ENCODE measurements around the gene CPSF2. TPM values are rescaled to one million over a fixed set of nuclear protein-coding genes. Genes with fewer than 3 reads are reported as not detected.
"Not testable (repeated sequence)": the region's sequence is repeated elsewhere in the genome, so short reads cannot be mapped to it uniquely, and the experiment has no call there.

CPSF2 gene
- total and polyA plus RNA-seq, 12 donors: 4.3 to 70.4 (median 42.6) TPM

- intact Hi-C loops (cut with DNase I): no loop called here
- Histone ChIP-seq H3K27me3 (no peaks in the 10 kb centered on the region), H3K4me3 (no peak overlapping the region), H3K9me3 (replicated peaks in 1 of 3) (no peaks in the 10 kb centered on the region), H3K4me1 (replicated peaks in 1 of 2) (peaks cover 12 to 15% of the 10 kb centered on the region in 2 donors), H3K27ac (no peak overlapping the region), H3K36me3 (replicated peaks in 1 of 2) (peaks cover 0 to 23% of the 10 kb centered on the region in 2 donors)
- 96 to 98% (median 96%) methylated on average over 2 of the region's 2 CpGs for WGBS, 4 donors
- TF ChIP-seq, protein P1, sequence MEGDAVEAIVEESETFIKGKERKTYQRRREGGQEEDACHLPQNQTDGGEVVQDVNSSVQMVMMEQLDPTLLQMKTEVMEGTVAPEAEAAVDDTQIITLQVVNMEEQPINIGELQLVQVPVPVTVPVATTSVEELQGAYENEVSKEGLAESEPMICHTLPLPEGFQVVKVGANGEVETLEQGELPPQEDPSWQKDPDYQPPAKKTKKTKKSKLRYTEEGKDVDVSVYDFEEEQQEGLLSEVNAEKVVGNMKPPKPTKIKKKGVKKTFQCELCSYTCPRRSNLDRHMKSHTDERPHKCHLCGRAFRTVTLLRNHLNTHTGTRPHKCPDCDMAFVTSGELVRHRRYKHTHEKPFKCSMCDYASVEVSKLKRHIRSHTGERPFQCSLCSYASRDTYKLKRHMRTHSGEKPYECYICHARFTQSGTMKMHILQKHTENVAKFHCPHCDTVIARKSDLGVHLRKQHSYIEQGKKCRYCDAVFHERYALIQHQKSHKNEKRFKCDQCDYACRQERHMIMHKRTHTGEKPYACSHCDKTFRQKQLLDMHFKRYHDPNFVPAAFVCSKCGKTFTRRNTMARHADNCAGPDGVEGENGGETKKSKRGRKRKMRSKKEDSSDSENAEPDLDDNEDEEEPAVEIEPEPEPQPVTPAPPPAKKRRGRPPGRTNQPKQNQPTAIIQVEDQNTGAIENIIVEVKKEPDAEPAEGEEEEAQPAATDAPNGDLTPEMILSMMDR (IDR thresholded peaks at IDR 0.05): no peak
- no peak for TF ChIP-seq POLR2A (IDR thresholded peaks at IDR 0.05)
- DNase-seq: no peak
Observed at GRCh38 chr14:92164958-92165357, 43.2 kb downstream of the CPSF2 start.

DNA sequence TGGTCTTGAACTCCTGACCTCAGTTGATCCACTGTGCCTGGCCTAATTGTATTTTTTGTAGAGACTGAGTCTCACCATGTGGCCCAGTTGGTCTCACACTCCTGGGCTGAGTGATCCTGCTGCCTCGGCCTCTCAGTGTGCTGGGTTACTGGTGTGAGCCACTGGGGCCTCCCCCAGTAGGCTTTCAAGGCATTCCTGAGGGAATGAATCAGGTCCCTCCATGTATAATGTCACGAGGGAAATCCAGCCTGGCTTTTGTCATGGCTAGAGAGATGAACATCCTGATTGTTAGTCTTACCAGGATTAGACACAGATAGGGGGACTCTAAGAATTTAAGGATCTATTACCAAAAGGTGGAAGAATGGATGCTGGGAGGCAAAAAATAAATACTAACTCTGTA lies 51.9 kb downstream of the CPSF2 start:
- H3K36me3 ChIP-seq (replicated peaks in 1 of 2): no peaks in the 10 kb centered on the region
- no peak overlapping the region for H3K4me3 ChIP-seq
- H3K9me3 ChIP-seq (replicated peaks in 1 of 3): no peaks in the 10 kb centered on the region
- intact Hi-C loops (cut with DNase I): no loop called here
- H3K4me1 ChIP-seq (replicated peaks in 1 of 2): no peaks in the 10 kb centered on the region
- DNase-seq: no peak
- 85 to 90% (median 87%) methylated on average over 2 of the region's 2 CpGs for WGBS, 4 donors
- no peak for TF ChIP-seq POLR2A (IDR thresholded peaks at IDR 0.05)
- TF ChIP-seq, protein P1 (IDR thresholded peaks at IDR 0.05): no peak
- no peaks in the 10 kb centered on the region for H3K27me3 ChIP-seq
- no peak overlapping the region for H3K27ac ChIP-seq

GRCh38 chr14:92175811-92176210 lies 54.0 kb downstream of the CPSF2 start:
- no peaks in the 10 kb centered on the region for H3K36me3 ChIP-seq (replicated peaks in 1 of 2)
- H3K4me1 ChIP-seq (replicated peaks in 1 of 2): no peaks in the 10 kb centered on the region
- no peak overlapping the region for H3K27ac ChIP-seq
- H3K4me3 ChIP-seq: no peak overlapping the region
- intact Hi-C loops (cut with DNase I): no loop called here
- no peaks in the 10 kb centered on the region for H3K9me3 ChIP-seq (replicated peaks in 1 of 3)
- WGBS, 4 donors: 57 to 76% (median 70%) methylated on average over 2 of the region's 2 CpGs
- TF ChIP-seq, protein P1 (IDR thresholded peaks at IDR 0.05): no peak
- no peak for TF ChIP-seq POLR2A (IDR thresholded peaks at IDR 0.05)
- H3K27me3 ChIP-seq: no peaks in the 10 kb centered on the region
- DNase-seq: no peak

DNA sequence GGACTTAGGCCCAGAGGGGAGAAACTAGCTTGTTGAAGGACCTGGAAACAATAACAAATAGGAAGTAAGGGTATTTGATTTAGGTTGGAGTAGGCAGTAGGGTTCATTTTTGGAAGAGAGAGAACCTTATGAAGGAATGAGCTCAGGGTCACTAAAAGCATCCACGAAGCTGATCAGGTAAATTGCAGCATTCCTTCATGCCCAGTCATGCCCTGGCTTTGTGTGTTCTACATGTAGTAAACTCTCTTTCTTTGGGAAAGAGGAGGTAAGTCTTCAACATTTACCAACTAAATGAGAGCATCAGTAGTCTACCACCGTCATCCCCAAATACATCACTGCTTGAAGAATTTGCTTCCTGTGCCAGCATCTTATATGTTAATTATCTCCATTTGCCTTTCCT lies 54.7 kb downstream of the CPSF2 start:
- Histone ChIP-seq H3K27me3 (no peaks in the 10 kb centered on the region), H3K4me3 (no peak overlapping the region), H3K4me1 (replicated peaks in 1 of 2) (no peaks in the 10 kb centered on the region), H3K27ac (no peak overlapping the region), H3K36me3 (replicated peaks in 1 of 2) (no peaks in the 10 kb centered on the region), H3K9me3 (replicated peaks in 1 of 3) (no peaks in the 10 kb centered on the region)
- no peak for TF ChIP-seq POLR2A (IDR thresholded peaks at IDR 0.05)
- TF ChIP-seq, protein P1 (IDR thresholded peaks at IDR 0.05): no peak
- 76 to 87% (median 83%) methylated on average over 2 of the region's 2 CpGs for WGBS, 4 donors
- no peak for DNase-seq
- intact Hi-C loops (cut with DNase I): no loop called here

- intact Hi-C loops (cut with DNase I); H3K27ac ChIP-seq; H3K36me3 ChIP-seq (replicated peaks in 1 of 2); DNase-seq; H3K4me1 ChIP-seq (replicated peaks in 1 of 2); H3K27me3 ChIP-seq; H3K9me3 ChIP-seq (replicated peaks in 1 of 3); H3K4me3 ChIP-seq: not testable (repeated sequence)
Observed at GRCh38 chr14:92179178-92179577, 57.4 kb downstream of the CPSF2 start.
